ENCODE measurements around the gene DCLRE1C. TPM values are rescaled to one million over a fixed set of nuclear protein-coding genes. Genes with fewer than 3 reads are reported as not detected.
A peak's percentile ranks its signal among the peaks of the same experiment; 100 is the strongest.

Gene DCLRE1C
- total RNA-seq, 2 experiments from 2014 or later = 47.1 to 47.7 TPM

DNA sequence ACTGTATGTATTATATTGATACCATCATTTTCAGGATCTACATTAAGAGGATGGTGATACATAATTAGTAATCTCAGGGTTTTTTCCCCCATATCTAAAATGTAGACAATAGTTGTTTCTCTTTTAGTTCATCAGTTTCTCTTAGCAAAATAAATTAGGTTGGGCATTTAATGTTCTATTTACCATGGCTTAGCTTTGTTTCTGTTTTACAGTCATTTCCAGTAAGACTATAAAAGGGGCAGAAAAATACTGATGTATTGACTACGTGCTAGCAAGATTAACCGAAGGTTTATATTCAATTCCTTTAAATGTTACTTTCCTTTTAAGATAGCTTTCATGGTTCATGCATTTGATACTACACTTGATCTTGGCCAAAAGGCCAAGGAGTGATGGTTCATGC is 49.0 kb downstream of the DCLRE1C start:
- peaks cover 5% of the 10 kb centered on the region for H3K4me1 Mint-ChIP-seq
- H3K27me3 Mint-ChIP-seq = no peaks in the 10 kb centered on the region
- peaks cover 38% of the 10 kb centered on the region for H3K36me3 Mint-ChIP-seq
- POLR2A ChIA-PET = interaction anchor here (0.6 kb wide), 1 partner anchor 40 kb away, joined by 9 read pairs; no protein-coding TSS in a partner anchor
- no peak overlapping the region for H3K27ac Mint-ChIP-seq
- no peak overlapping the region for H3K4me3 Mint-ChIP-seq
- peaks cover 1% of the 10 kb centered on the region for H3K9me3 Mint-ChIP-seq
- ATAC-seq (ENCODE audit: low read depth) (no peak), DNase-seq (no peak)

DNA sequence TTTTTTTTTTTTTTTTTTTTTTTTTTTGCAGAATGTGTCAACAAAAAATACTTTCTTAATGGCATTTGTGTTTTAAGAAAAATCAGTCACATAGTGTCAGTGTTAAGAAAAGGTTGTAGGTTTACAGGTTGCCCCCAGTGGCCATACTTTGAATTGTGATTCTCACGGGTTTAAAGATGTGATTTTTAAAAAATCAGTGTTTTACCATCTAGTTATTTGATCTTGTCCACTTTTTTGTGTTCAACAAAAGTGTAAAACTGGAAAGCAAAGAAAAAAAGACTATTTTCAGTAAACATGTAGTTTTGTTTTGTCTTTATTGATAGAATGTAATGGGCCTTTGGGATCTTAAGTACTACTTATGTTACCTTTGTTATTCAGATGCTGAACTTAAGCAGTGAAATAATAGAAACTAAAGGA is 49.6 kb downstream of the DCLRE1C start:
- ATAC-seq (ENCODE audit: low read depth) = no peak
- H3K27ac Mint-ChIP-seq = no peak overlapping the region
- H3K27me3 Mint-ChIP-seq = no peaks in the 10 kb centered on the region
- peaks cover 5% of the 10 kb centered on the region for H3K4me1 Mint-ChIP-seq
- POLR2A ChIA-PET = interaction anchor here (0.6 to 0.8 kb wide), 2 partner anchors 15 to 40 kb away, joined by 4 to 9 read pairs; no protein-coding TSS in a partner anchor
- H3K4me3 Mint-ChIP-seq = no peak overlapping the region
- peaks cover 35% of the 10 kb centered on the region for H3K36me3 Mint-ChIP-seq
- peaks cover 1% of the 10 kb centered on the region for H3K9me3 Mint-ChIP-seq
- no peak for DNase-seq

GRCh38 chr10:14891151-14891550 is 62.7 kb downstream of the DCLRE1C start:
- Mint-ChIP-seq H3K4me3 (no peak overlapping the region), H3K27me3 (no peaks in the 10 kb centered on the region), H3K9me3 (no peaks in the 10 kb centered on the region), H3K4me1 (peaks cover 9% of the 10 kb centered on the region), H3K36me3 (peaks cover 18% of the 10 kb centered on the region), H3K27ac (no peak overlapping the region)
- ATAC-seq (ENCODE audit: low read depth) = no peak
- no peak for DNase-seq
- POLR2A ChIA-PET = no interaction called here

- DNase-seq (no peak), ATAC-seq (ENCODE audit: low read depth) (no peak)
- Mint-ChIP-seq H3K4me1 (peaks cover 9% of the 10 kb centered on the region), H3K36me3 (peaks cover 18% of the 10 kb centered on the region), H3K27me3 (no peaks in the 10 kb centered on the region), H3K4me3 (no peak overlapping the region), H3K9me3 (no peaks in the 10 kb centered on the region), H3K27ac (no peak overlapping the region)
- POLR2A ChIA-PET = interaction anchor here (0.6 to 1.4 kb wide), 4 partner anchors 11 to 65 kb away, joined by 3 to 6 read pairs (median 4); partner anchors contain the start of gene SUV39H2
Observed at GRCh38 chr10:14889318-14889717, 64.6 kb downstream of the DCLRE1C start.

DNA sequence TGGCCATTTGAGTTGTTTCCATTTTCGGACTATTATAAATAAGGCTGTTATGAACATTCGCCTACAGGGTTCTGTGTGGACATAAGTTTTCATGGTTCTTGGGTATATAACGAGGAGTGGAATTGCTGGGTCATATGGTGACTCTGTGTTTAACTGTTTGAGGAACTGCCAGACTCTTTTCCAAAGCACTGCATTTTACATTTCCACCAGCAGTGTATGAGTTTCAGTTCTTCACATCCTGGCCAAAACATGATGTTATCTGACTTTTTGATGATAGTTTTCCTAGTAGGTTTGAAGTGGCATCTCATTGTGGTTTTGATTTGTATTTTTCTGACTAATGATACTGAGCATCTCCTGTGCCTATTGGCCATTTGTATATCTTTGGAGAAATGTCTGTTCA is 69.8 kb downstream of the DCLRE1C start:
- ATAC-seq (ENCODE audit: low read depth) (peak; percentile 28), DNase-seq (no peak)
- Mint-ChIP-seq H3K9me3 (no peaks in the 10 kb centered on the region), H3K27me3 (no peaks in the 10 kb centered on the region), H3K4me3 (no peak overlapping the region), H3K4me1 (peaks cover 16% of the 10 kb centered on the region), H3K27ac (no peak overlapping the region), H3K36me3 (peaks cover 12% of the 10 kb centered on the region)
- POLR2A ChIA-PET = no interaction called here

- no peaks in the 10 kb centered on the region for H3K27me3 Mint-ChIP-seq
- ATAC-seq (ENCODE audit: low read depth) (no peak), DNase-seq (no peak)
- peaks cover 12% of the 10 kb centered on the region for H3K36me3 Mint-ChIP-seq
- H3K4me3 Mint-ChIP-seq = peak overlapping the region; percentile 94
- H3K9me3 Mint-ChIP-seq = no peaks in the 10 kb centered on the region
- POLR2A ChIA-PET = interaction anchor here (2.1 to 3.1 kb wide), 2 partner anchors 43 to 73 kb away, joined by 5 to 26 read pairs; partner anchors contain the start of genes CDNF, DCLRE1C, HSPA14 and MSANTD7
- peaks cover 24% of the 10 kb centered on the region for H3K4me1 Mint-ChIP-seq
- peak overlapping the region; percentile 87 for H3K27ac Mint-ChIP-seq
Observed at GRCh38 chr10:14880229-14880628, 73.7 kb downstream of the DCLRE1C start.

- no peaks in the 10 kb centered on the region for H3K9me3 Mint-ChIP-seq
Observed at GRCh38 chr10:14879928-14880193, 74.0 kb downstream of the DCLRE1C start.

GRCh38 chr10:14879124-14879927 is 74.6 kb downstream of the DCLRE1C start:
- no peaks in the 10 kb centered on the region for H3K9me3 Mint-ChIP-seq
- ATAC-seq (ENCODE audit: low read depth) (peak; percentile 8), DNase-seq (peak; percentile 66)
- H3K4me3 Mint-ChIP-seq = peak overlapping the region; percentile 94
- peak overlapping the region; percentile 87 for H3K27ac Mint-ChIP-seq
- POLR2A ChIA-PET = interaction anchor here (0.6 to 3.1 kb wide), 13 partner anchors 9 to 694 kb away, joined by 3 to 38 read pairs (median 5); partner anchors contain the start of genes CDNF, DCLRE1C, HSPA14 and MEIG1
- peaks cover 12% of the 10 kb centered on the region for H3K36me3 Mint-ChIP-seq
- peaks cover 24% of the 10 kb centered on the region for H3K4me1 Mint-ChIP-seq
- no peaks in the 10 kb centered on the region for H3K27me3 Mint-ChIP-seq

More at GRCh38 chr10:14879928-14880193, 74.0 kb downstream of the DCLRE1C start:
- ATAC-seq (ENCODE audit: low read depth) (no peak), DNase-seq (no peak)
- H3K36me3 Mint-ChIP-seq = peaks cover 12% of the 10 kb centered on the region
- H3K4me3 Mint-ChIP-seq = peak overlapping the region; percentile 94
- POLR2A ChIA-PET = interaction anchor here (0.6 to 3.1 kb wide), 4 partner anchors 42 to 255 kb away, joined by 3 to 26 read pairs (median 11); partner anchors contain the start of genes CDNF, DCLRE1C, HSPA14 and MEIG1
- H3K27ac Mint-ChIP-seq = peak overlapping the region; percentile 87
- H3K4me1 Mint-ChIP-seq = peaks cover 24% of the 10 kb centered on the region
- H3K27me3 Mint-ChIP-seq = no peaks in the 10 kb centered on the region

DNA sequence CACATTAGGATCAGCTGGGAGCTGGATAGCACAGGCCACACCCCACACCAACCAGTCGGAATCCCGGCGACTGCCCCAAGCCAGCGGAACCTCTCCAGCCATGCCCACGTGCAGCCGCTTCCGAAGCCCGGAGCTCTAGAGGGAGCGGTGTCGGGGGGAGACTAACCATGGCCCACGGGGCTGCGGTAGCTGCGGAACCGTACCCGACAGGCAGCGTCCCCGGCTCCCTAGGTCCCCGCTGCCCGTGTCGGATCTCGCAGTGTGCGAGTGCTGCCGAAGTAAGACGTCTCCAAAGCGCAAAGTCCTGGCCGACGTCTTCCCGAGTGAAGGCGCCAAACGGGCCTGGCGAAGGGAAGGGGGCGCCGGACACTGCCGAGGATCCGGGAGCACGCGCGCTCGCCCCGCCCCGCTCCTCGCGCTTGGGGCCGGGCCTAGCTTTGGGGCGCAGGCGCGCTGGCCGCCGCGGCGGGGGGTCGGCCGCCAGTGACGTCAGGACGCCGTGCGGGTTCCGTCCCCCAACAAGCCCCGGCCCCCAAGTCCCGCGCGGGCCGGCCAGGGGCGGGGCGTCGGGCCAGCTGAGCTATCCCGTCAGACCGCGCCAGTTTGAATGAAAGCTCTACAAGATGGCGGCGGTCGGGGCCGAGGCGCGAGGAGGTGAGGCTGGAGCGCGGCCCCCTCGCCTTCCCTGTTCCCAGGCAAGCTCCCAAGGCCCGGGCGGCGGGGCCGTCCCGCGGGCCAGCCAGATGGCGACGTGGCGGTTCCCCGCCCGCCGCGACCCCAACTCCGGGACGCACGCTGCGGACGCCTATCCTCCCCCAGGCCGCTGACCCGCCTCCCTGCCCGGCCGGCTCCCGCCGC is 75.4 kb downstream of the DCLRE1C start, which contains the start of gene SUV39H2:
Gene SUV39H2 (plus strand): TSS at position 601 of the 858 bp plus-strand sequence. CDS start 23 bp downstream, at position 624.
- no peaks in the 10 kb centered on the region for H3K9me3 Mint-ChIP-seq
- peaks cover 8% of the 10 kb centered on the region for H3K36me3 Mint-ChIP-seq
- DNase-seq (peak; percentile 98), ATAC-seq (ENCODE audit: low read depth) (peak; percentile 93)
- peak within 1 kb of the TSS; percentile 89 for H3K27ac Mint-ChIP-seq
- peak within 1 kb of the TSS; percentile 96 for H3K4me3 Mint-ChIP-seq
- H3K27me3 Mint-ChIP-seq = no peaks in the 10 kb centered on the region
- POLR2A ChIA-PET = interaction anchor here (0.6 to 3.1 kb wide), 18 partner anchors 9 to 1530 kb away, joined by 3 to 38 read pairs (median 4); partner anchors contain the start of genes CDNF, DCLRE1C, HSPA14 and MEIG1
- H3K4me1 Mint-ChIP-seq = peaks cover 24% of the 10 kb centered on the region

- Mint-ChIP-seq H3K36me3 (no peaks in the 10 kb centered on the region), H3K9me3 (no peaks in the 10 kb centered on the region), H3K4me3 (peak overlapping the region; percentile 96), H3K27ac (no peak overlapping the region), H3K4me1 (peaks cover 21% of the 10 kb centered on the region), H3K27me3 (no peaks in the 10 kb centered on the region)
- ATAC-seq (ENCODE audit: low read depth) (no peak), DNase-seq (no peak)
- POLR2A ChIA-PET = interaction anchor here (2.5 kb wide), 1 partner anchor 39 kb away, joined by 38 read pairs; the partner anchor contains the start of genes CDNF, HSPA14 and MSANTD7
Observed at GRCh38 chr10:14876764-14877163, 77.1 kb downstream of the DCLRE1C start.

DNA sequence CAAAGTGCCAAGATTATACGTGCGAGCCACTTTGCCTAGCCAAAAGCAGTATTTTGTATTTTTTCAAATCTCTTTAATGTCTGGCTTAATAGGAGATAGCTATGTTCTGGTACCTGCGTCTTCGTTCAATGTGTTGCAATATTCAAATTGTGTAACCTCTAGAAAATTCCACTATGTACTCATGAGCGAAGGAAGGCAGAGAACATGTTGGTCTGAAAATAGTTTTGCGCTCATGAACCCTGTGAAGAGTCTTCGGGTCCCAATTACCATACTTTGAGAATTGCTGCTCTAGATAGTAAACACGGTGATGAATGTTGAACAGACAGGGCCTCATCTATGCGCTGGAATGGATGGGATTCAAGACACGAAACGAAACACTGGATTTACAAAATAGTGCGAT is 78.0 kb downstream of the DCLRE1C start:
- POLR2A ChIA-PET = no interaction called here
- Mint-ChIP-seq H3K4me1 (peaks cover 16% of the 10 kb centered on the region), H3K27me3 (no peaks in the 10 kb centered on the region), H3K27ac (no peak overlapping the region), H3K36me3 (peaks cover 1% of the 10 kb centered on the region), H3K9me3 (no peaks in the 10 kb centered on the region), H3K4me3 (no peak overlapping the region)
- ATAC-seq (ENCODE audit: low read depth) (no peak), DNase-seq (no peak)

GRCh38 chr10:14873090-14873760 is 80.7 kb downstream of the DCLRE1C start:
- H3K4me3 Mint-ChIP-seq = no peak overlapping the region
- peaks cover 8% of the 10 kb centered on the region for H3K4me1 Mint-ChIP-seq
- H3K27ac Mint-ChIP-seq = no peak overlapping the region
- H3K9me3 Mint-ChIP-seq = no peaks in the 10 kb centered on the region
- ATAC-seq (ENCODE audit: low read depth) = no peak
- POLR2A ChIA-PET = interaction anchor here (0.7 kb wide), 1 partner anchor 229 kb away, joined by 3 read pairs; no protein-coding TSS in a partner anchor
- H3K36me3 Mint-ChIP-seq = peaks cover 8% of the 10 kb centered on the region
- no peaks in the 10 kb centered on the region for H3K27me3 Mint-ChIP-seq
- no peak for DNase-seq
